OCI-LY7 (cell line): Measurements from ENCODE around the gene RBM47. TPM values are rescaled to one million over a fixed set of nuclear protein-coding genes. Genes with fewer than 3 reads are reported as not detected.
"Not testable (repeated sequence)": the region's sequence is repeated elsewhere in the genome, so short reads cannot be mapped to it uniquely, and the experiment has no call there.

Source experiments
- BruUV-seq: library from RNA; stranded (reverse); fragments of 400-500 nt; replicated peaks from 2 replicates; lab custom pipeline; 2021; lab: Mats Ljungman, UMichigan
- CTCF ChIA-PET: fragments of 300-600 bp; sonication (Branson Sonifier 250); formaldehyde crosslinking; loops from one replicate; lab custom pipeline; 2022; ENCODE audit warnings: antibody characterized with exemption; ENCODE audit not compliant: unreplicated experiment; lab: Charles Lee
- POLR2A ChIA-PET: fragments of 300-600 bp; sonication (Branson Sonifier 250); formaldehyde crosslinking; loops from one replicate; lab custom pipeline; 2022; ENCODE audit warnings: antibody characterized with exemption; lab: Charles Lee
- DNase-seq: peaks from one replicate; pipeline ENCODE4 v3.0.0-alpha.2; 2015; ENCODE audit warnings: low spot score
- H2AFZ ChIP-seq: fragments of 200-600 bp; sonication (generic), shearing (Covaris generic); 2 replicates; pipeline ENCODE4 v1.6.1; 2014; ENCODE audit warnings: mild to moderate bottlenecking, antibody characterized with exemption, low read length, moderate library complexity
- H3K27ac ChIP-seq: fragments of 200-600 bp; sonication (generic); 2 replicates; pipeline ENCODE4 v1.5.1; 2014; ENCODE audit warnings: mixed run types, low read depth, mild to moderate bottlenecking, moderate library complexity, low read length, inconsistent platforms; ENCODE audit not compliant: poor library complexity, severe bottlenecking
- H3K36me3 ChIP-seq: fragments of 200-600 bp; sonication (generic); 2 replicates; pipeline ENCODE4 v1.6.1; 2014; ENCODE audit warnings: mild to moderate bottlenecking, antibody characterized with exemption, low read length, moderate library complexity, mixed read lengths; ENCODE audit not compliant: insufficient read depth
- H3K4me1 ChIP-seq: fragments of 200-600 bp; sonication (generic); 2 replicates; pipeline ENCODE4 v1.5.1; 2014; ENCODE audit warnings: mild to moderate bottlenecking, low read length; ENCODE audit not compliant: insufficient read depth, poor library complexity, severe bottlenecking
- H3K4me2 ChIP-seq: fragments of 200-600 bp; sonication (generic); 2 replicates; pipeline ENCODE4 v1.6.1; 2014; ENCODE audit warnings: mild to moderate bottlenecking, low read length
- H3K4me3 ChIP-seq: fragments of 200-600 bp; sonication (generic); 2 replicates; pipeline ENCODE4 v1.5.1; 2014; ENCODE audit warnings: mild to moderate bottlenecking, low read depth, low read length; ENCODE audit not compliant: poor library complexity, severe bottlenecking
- H3K79me2 ChIP-seq: fragments of 200-600 bp; sonication (generic); 2 replicates; pipeline ENCODE4 v1.6.1; 2016; ENCODE audit warnings: low read depth, mild to moderate bottlenecking, low read length, moderate library complexity, mixed read lengths; ENCODE audit not compliant: insufficient read depth
- H3K9me2 ChIP-seq: fragments of 200-600 bp; sonication (generic); 2 replicates; pipeline ENCODE4 v1.6.1; 2016; ENCODE audit warnings: mild to moderate bottlenecking, low read length, mixed read lengths; ENCODE audit not compliant: insufficient read depth
- H3K9me3 ChIP-seq: fragments of 200-600 bp; sonication (generic); 2 replicates; pipeline ENCODE4 v1.6.1; 2014; ENCODE audit warnings: mild to moderate bottlenecking, mixed run types, low read length, mixed read lengths
- H4K20me1 ChIP-seq: fragments of 200-600 bp; sonication (generic); 2 replicates; pipeline ENCODE4 v1.6.1; 2014; ENCODE audit warnings: mild to moderate bottlenecking, antibody characterized with exemption, low read length, moderate library complexity, mixed read lengths; ENCODE audit not compliant: insufficient read depth
- EZH2phosphoT487 ChIP-seq: fragments of 200-600 bp; sonication (generic); IDR thresholded peaks from 2 replicates; pipeline ENCODE4 v1.6.1; 2018; ENCODE audit warnings: low read depth, borderline replicate concordance, mild to moderate bottlenecking, mixed run types, antibody characterized with exemption, low read length, moderate library complexity, mixed read lengths
- intact Hi-C: fragments of 100-400 bp; cut with micrococcal nuclease; formaldehyde crosslinking; loops from one replicate; pipeline ENCODE4 v1.10.0; 2022; ENCODE audit not compliant: unreplicated experiment
- total RNA-seq, 2 experiments: library from RNA; depleted of rRNA in 1 of 2; stranded (reverse); fragments of >200 nt in 1 of 2; shearing (Covaris generic) in 1 of 2; gene quantifications; 2 replicates each; pipeline ENCODE4 v1.2.3, GENCODE V29; 2014 to 2022
- TF ChIP-seq, protein P1 (sequence below): fragments of 200-600 bp; sonication (generic); conservative IDR thresholded peaks from 2 replicates; pipeline ENCODE4 v1.5.1; 2014; ENCODE audit warnings: mild to moderate bottlenecking, antibody characterized with exemption, low read length, moderate library complexity, mixed read lengths

The RBM47 gene
- total RNA-seq, 2 experiments from 2014 or later, result 5.3 to 14.2 TPM

DNA sequence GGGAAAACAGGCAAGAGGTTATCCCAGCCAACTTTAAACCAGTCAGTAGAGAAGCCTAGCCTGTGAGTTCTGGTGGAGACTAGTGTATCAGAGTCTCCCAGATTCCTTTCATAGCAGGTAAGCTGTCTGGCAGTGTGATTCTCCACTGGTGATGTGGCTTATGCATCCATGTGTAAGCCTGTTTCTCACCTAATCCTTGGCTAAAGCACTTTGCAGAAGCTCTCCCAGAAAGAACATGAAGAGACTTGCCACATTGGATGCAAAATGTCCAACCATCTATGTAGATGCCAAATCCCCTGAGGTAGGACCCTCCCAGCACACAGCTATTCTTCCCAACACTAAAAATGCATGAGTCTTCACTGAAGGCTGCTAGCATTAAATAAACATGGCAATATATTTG is 182.8 kb downstream of the RBM47 start:
- no peak overlapping the region for H2AFZ ChIP-seq
- H3K9me3 ChIP-seq, result no peaks in the 10 kb centered on the region
- intact Hi-C loops, result no loop called here
- no peak overlapping the region for H3K27ac ChIP-seq
- no TSS peak for BruUV-seq
- no peaks in the 10 kb centered on the region for H3K36me3 ChIP-seq
- ChIA-PET CTCF (no interaction called here), POLR2A (interaction anchor here (0.6 to 2.0 kb wide), 3 partner anchors 11 to 457 kb away, joined by 5 to 11 read pairs (median 6); no protein-coding TSS in a partner anchor)
- TF ChIP-seq, protein P1, sequence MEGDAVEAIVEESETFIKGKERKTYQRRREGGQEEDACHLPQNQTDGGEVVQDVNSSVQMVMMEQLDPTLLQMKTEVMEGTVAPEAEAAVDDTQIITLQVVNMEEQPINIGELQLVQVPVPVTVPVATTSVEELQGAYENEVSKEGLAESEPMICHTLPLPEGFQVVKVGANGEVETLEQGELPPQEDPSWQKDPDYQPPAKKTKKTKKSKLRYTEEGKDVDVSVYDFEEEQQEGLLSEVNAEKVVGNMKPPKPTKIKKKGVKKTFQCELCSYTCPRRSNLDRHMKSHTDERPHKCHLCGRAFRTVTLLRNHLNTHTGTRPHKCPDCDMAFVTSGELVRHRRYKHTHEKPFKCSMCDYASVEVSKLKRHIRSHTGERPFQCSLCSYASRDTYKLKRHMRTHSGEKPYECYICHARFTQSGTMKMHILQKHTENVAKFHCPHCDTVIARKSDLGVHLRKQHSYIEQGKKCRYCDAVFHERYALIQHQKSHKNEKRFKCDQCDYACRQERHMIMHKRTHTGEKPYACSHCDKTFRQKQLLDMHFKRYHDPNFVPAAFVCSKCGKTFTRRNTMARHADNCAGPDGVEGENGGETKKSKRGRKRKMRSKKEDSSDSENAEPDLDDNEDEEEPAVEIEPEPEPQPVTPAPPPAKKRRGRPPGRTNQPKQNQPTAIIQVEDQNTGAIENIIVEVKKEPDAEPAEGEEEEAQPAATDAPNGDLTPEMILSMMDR, result no peak
- TF ChIP-seq EZH2phosphoT487, result no peak
- H3K4me2 ChIP-seq, result no peak overlapping the region
- no peak overlapping the region for H3K4me3 ChIP-seq
- DNase-seq, result no peak
- H3K79me2 ChIP-seq, result no peaks in the 10 kb centered on the region
- H4K20me1 ChIP-seq, result no peaks in the 10 kb centered on the region
- H3K9me2 ChIP-seq, result no peaks in the 10 kb centered on the region
- H3K4me1 ChIP-seq, result no peaks in the 10 kb centered on the region

DNA sequence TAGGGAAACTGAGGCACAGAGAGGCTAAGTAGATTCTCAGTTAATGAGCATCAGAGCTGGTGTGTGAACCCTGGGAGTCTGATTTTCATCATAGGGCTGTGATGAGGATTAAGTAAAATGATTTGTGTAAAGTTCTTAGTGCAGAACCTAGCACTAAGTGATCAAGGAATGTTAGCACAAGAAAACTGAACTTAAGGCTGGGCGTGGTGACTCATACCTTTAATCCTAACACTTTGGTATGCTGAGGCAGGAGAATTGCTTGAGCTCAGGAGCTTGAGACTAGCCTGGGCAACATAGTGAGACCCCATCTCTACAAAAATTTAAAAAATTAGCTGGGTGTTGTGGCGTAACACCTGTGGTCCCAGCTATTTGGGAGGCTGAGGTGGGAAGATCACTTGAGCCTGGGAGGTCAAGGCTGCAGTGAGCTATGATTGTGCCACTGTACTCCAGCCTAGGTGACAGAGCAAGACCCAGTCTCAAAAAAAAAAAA is 183.4 kb downstream of the RBM47 start:
- H3K36me3 ChIP-seq, CTCF ChIA-PET, H3K79me2 ChIP-seq, BruUV-seq, H2AFZ ChIP-seq, H3K9me3 ChIP-seq, H3K4me3 ChIP-seq, H4K20me1 ChIP-seq, intact Hi-C loops, H3K4me2 ChIP-seq, DNase-seq, H3K9me2 ChIP-seq, H3K27ac ChIP-seq, H3K4me1 ChIP-seq: not testable (repeated sequence)
- POLR2A ChIA-PET, result interaction anchor here (0.6 to 2.0 kb wide), 2 partner anchors 12 to 312 kb away, joined by 5 to 11 read pairs; no protein-coding TSS in a partner anchor

DNA sequence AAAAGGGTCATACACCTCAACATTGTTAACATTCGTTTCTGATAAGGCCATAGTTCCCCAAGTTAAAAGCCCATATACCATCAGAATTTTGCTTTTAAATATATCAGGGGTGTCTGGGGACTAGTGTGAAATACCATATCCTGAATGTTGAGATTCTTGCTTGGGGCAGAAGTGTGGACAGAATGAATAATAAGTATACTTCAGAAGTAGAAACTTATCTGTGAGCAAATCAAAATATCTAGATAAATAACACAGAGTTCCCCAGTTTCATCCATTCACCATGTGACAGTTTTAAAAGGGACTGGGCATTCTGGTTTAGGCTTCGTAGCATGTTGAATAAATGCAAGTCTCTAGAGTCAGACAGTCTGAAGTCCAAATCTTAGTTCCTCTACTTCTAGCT is 184.0 kb downstream of the RBM47 start:
- CTCF ChIA-PET, result no interaction called here

More for the DNA sequence above, 184.0 kb downstream of the RBM47 start:
- Histone ChIP-seq H2AFZ (no peak overlapping the region), H3K4me3 (no peak overlapping the region), H3K9me2 (no peaks in the 10 kb centered on the region), H3K4me2 (no peak overlapping the region), H3K4me1 (no peaks in the 10 kb centered on the region), H3K9me3 (no peaks in the 10 kb centered on the region), H3K36me3 (no peaks in the 10 kb centered on the region), H3K27ac (no peak overlapping the region), H3K79me2 (no peaks in the 10 kb centered on the region), H4K20me1 (no peaks in the 10 kb centered on the region)
- no TSS peak for BruUV-seq
- POLR2A ChIA-PET, result interaction anchor here (1.0 to 2.0 kb wide), 2 partner anchors 10 to 13 kb away, joined by 3 to 11 read pairs; no protein-coding TSS in a partner anchor
- TF ChIP-seq EZH2phosphoT487, result no peak
- TF ChIP-seq, protein P1, result no peak
- intact Hi-C loops, result no loop called here
- no peak for DNase-seq
